A673 (cell line): ENCODE results near the gene ANKS6. TPM values are rescaled to one million over a fixed set of nuclear protein-coding genes. Genes with fewer than 3 reads are reported as not detected.
"Not testable (repeated sequence)": the region's sequence is repeated elsewhere in the genome, so short reads cannot be mapped to it uniquely, and the experiment has no call there.

ENCODE experiments used
- BruUV-seq: library from RNA; stranded (reverse); fragments of 400-500 nt; replicated peaks from 2 replicates; lab custom pipeline; 2021; lab: Mats Ljungman, UMichigan
- CTCF ChIA-PET: fragments of 300-600 bp; sonication (Branson Sonifier 250); formaldehyde crosslinking; loops from one replicate; lab custom pipeline; 2022; ENCODE audit warnings: antibody characterized with exemption; lab: Charles Lee
- POLR2A ChIA-PET: fragments of 300-600 bp; sonication (Branson Sonifier 250); formaldehyde crosslinking; loops from one replicate; lab custom pipeline; 2022; ENCODE audit warnings: antibody characterized with exemption; ENCODE audit not compliant: low non-redundant PET; lab: Charles Lee
- DNase-seq: peaks from one replicate; pipeline ENCODE4 v3.0.0-alpha.2; 2015; ENCODE audit warnings: low spot score
- H3K27ac ChIP-seq: fragments of 200-600 bp; sonication (generic); 2 replicates; pipeline ENCODE4 v1.5.1; 2016; ENCODE audit warnings: mixed run types, low read depth, mild to moderate bottlenecking, mixed read lengths, antibody characterized with exemption, low read length; ENCODE audit not compliant: poor library complexity, severe bottlenecking
- H3K27me3 ChIP-seq: fragments of 200-600 bp; sonication (generic); replicated peaks from 2 replicates; pipeline ENCODE4 v1.6.1; 2017; ENCODE audit warnings: mixed run types, low read depth, mild to moderate bottlenecking, mixed read lengths, antibody characterized with exemption, low read length; ENCODE audit not compliant: insufficient read depth, poor library complexity
- H3K36me3 ChIP-seq: fragments of 200-600 bp; sonication (generic); 2 replicates; pipeline ENCODE4 v1.6.1; 2016; ENCODE audit warnings: mixed run types, mild to moderate bottlenecking, mixed read lengths, antibody characterized with exemption, low read length; ENCODE audit not compliant: insufficient read depth, poor library complexity, severe bottlenecking
- H3K4me1 ChIP-seq: fragments of 200-600 bp; sonication (generic); 2 replicates; pipeline ENCODE4 v1.6.1; 2017; ENCODE audit warnings: mixed run types, mild to moderate bottlenecking, mixed read lengths, antibody characterized with exemption, low read length; ENCODE audit not compliant: insufficient read depth, poor library complexity, severe bottlenecking
- H3K4me3 ChIP-seq: fragments of 200-600 bp; sonication (generic); 2 replicates; pipeline ENCODE4 v1.5.1; 2016; ENCODE audit warnings: low read depth, mixed run types, mild to moderate bottlenecking, mixed read lengths, low read length; ENCODE audit not compliant: poor library complexity, severe bottlenecking
- H3K9me3 ChIP-seq: fragments of 200-600 bp; sonication (generic); 2 replicates; pipeline ENCODE4 v1.6.1; 2016; ENCODE audit warnings: mixed run types, low read depth, mild to moderate bottlenecking, mixed read lengths, antibody characterized with exemption, low read length; ENCODE audit not compliant: poor library complexity, severe bottlenecking
- CTCF ChIP-seq: fragments of 300-800, 200-600 bp; sonication (generic); conservative IDR thresholded peaks from 2 replicates; pipeline ENCODE4 v1.5.1; 2017; ENCODE audit warnings: low read depth, mild to moderate bottlenecking, antibody characterized with exemption, low read length, moderate library complexity, mixed read lengths
- EZH2 ChIP-seq: fragments of 200-600 bp; sonication (generic); IDR thresholded peaks from 2 replicates; pipeline ENCODE4 v1.6.1; 2017; ENCODE audit warnings: borderline replicate concordance, low read depth, mild to moderate bottlenecking, mixed read lengths, antibody characterized with exemption, low read length; ENCODE audit not compliant: poor library complexity, severe bottlenecking
- intact Hi-C: fragments of 100-400 bp; cut with micrococcal nuclease; formaldehyde crosslinking; loops from one replicate; pipeline ENCODE4 v1.10.0; 2022; ENCODE audit not compliant: unreplicated experiment
- total RNA-seq: library from RNA; stranded (reverse); gene quantifications from 2 replicates; pipeline ENCODE4 v1.2.3, GENCODE V29; 2021

The ANKS6 gene
- total RNA-seq, 1 experiment from 2014 or later: 14.4 TPM

- H3K27ac ChIP-seq: no peak overlapping the region
- H3K4me1 ChIP-seq: no peaks in the 10 kb centered on the region
- H3K36me3 ChIP-seq: no peaks in the 10 kb centered on the region
- no peak overlapping the region for H3K4me3 ChIP-seq
- intact Hi-C loops: no loop called here
- DNase-seq: no peak
- no peaks in the 10 kb centered on the region for H3K9me3 ChIP-seq
- peaks cover 17% of the 10 kb centered on the region for H3K27me3 ChIP-seq
- BruUV-seq: no TSS peak
- CTCF ChIA-PET: no interaction called here
- POLR2A ChIA-PET: no interaction called here
- TF ChIP-seq CTCF (no peak), EZH2 (no peak)
Measured at GRCh38 chr9:98688710-98689495, 107.5 kb downstream of the ANKS6 start.

- CTCF ChIA-PET: no interaction called here
- no peaks in the 10 kb centered on the region for H3K36me3 ChIP-seq
- intact Hi-C loops: no loop called here
- H3K4me3 ChIP-seq: no peak overlapping the region
- no peaks in the 10 kb centered on the region for H3K4me1 ChIP-seq
- BruUV-seq: no TSS peak
- H3K27me3 ChIP-seq: peaks cover 17% of the 10 kb centered on the region
- H3K9me3 ChIP-seq: no peaks in the 10 kb centered on the region
- DNase-seq: no peak
- TF ChIP-seq EZH2 (no peak), CTCF (no peak)
- POLR2A ChIA-PET: no interaction called here
- H3K27ac ChIP-seq: no peak overlapping the region
Measured at GRCh38 chr9:98687911-98688310, 108.4 kb downstream of the ANKS6 start.

GRCh38 chr9:98686961-98687855 lies 109.1 kb downstream of the ANKS6 start:
- no peak overlapping the region for H3K27ac ChIP-seq
- H3K4me1 ChIP-seq: no peaks in the 10 kb centered on the region
- no peaks in the 10 kb centered on the region for H3K36me3 ChIP-seq
- DNase-seq: no peak
- no peak for TF ChIP-seq EZH2
- no peak for TF ChIP-seq CTCF
- H3K27me3 ChIP-seq: peaks cover 17% of the 10 kb centered on the region
- BruUV-seq: no TSS peak
- no peak overlapping the region for H3K4me3 ChIP-seq
- H3K9me3 ChIP-seq: no peaks in the 10 kb centered on the region
- ChIA-PET CTCF (no interaction called here), POLR2A (no interaction called here)
- intact Hi-C loops: no loop called here

GRCh38 chr9:98684816-98685215 lies 111.5 kb downstream of the ANKS6 start:
- H3K27me3 ChIP-seq, intact Hi-C loops, DNase-seq, POLR2A ChIA-PET, H3K4me1 ChIP-seq, CTCF ChIA-PET, H3K4me3 ChIP-seq, H3K9me3 ChIP-seq, H3K27ac ChIP-seq, H3K36me3 ChIP-seq, BruUV-seq: not testable (repeated sequence)
